Measurements from ENCODE around the gene APOLD1.

GRCh38 chr12:12755923-12756322 is 29.5 kb upstream of the APOLD1 start:
- TF ChIP-seq CTCF (IDR thresholded peaks at IDR 0.05) = no peak
- TF ChIP-seq ESRRA (IDR thresholded peaks at IDR 0.05; ENCODE audit: borderline replicate concordance, low read length) = no peak
- no peak for TF ChIP-seq ZFP36 (IDR thresholded peaks at IDR 0.05; ENCODE audit: borderline replicate concordance, partially characterized antibody)
- TF ChIP-seq EHMT2 (IDR thresholded peaks at IDR 0.05; ENCODE audit: low read depth) = no peak
